Dermis microvascular lymphatic vessel endothelial cell (primary cell): ENCODE measurements around the gene MRPS5. TPM values are rescaled to one million over a fixed set of nuclear protein-coding genes. Genes with fewer than 3 reads are reported as not detected.

ENCODE experiments used
- DNase-seq, 2 donors: peaks; one replicate each; pipeline versions ENCODE4 v3.0.0 to v3.0.0-alpha.2; 2010; ENCODE audit warnings: low read depth in 2 of 2
- total RNA-seq: library from RNA; depleted of rRNA; stranded (reverse); fragments of >200 nt; gene quantifications from 2 replicates; pipeline ENCODE4 v1.2.1, GENCODE V29; 2014

The MRPS5 gene
- total RNA-seq, 1 donor from 2014 or later, result 36.3 TPM

GRCh38 chr2:95091885-95092555 is 29.6 kb downstream of the MRPS5 start:
- DNase-seq, result no peak

GRCh38 chr2:95087379-95087778 is 34.2 kb downstream of the MRPS5 start:
- DNase-seq, result no peak

GRCh38 chr2:95086017-95086416 is 35.6 kb downstream of the MRPS5 start:
- no peak for DNase-seq

- DNase-seq, result no peak
Measured at GRCh38 chr2:95082477-95082876, 39.1 kb downstream of the MRPS5 start.

- no peak for DNase-seq
Measured at GRCh38 chr2:95079199-95079683, 42.4 kb downstream of the MRPS5 start.

- DNase-seq, result no peak
Measured at GRCh38 chr2:95077861-95078603, 43.6 kb downstream of the MRPS5 start.

GRCh38 chr2:95077530-95077825 is 44.1 kb downstream of the MRPS5 start:
- no peak for DNase-seq

GRCh38 chr2:95076705-95077529 is 44.7 kb downstream of the MRPS5 start:
- DNase-seq, result peak in 1 of 2 donors; percentile 55

- DNase-seq, result no peak
Measured at GRCh38 chr2:95075440-95076132, 46.0 kb downstream of the MRPS5 start.

- DNase-seq, result no peak
Measured at GRCh38 chr2:95074663-95075439, 46.8 kb downstream of the MRPS5 start.

- no peak for DNase-seq
Measured at GRCh38 chr2:95073856-95074662, 47.5 kb downstream of the MRPS5 start.

- no peak for DNase-seq
Measured at GRCh38 chr2:95072424-95072823, 49.2 kb downstream of the MRPS5 start.

GRCh38 chr2:95071856-95072255 is 49.8 kb downstream of the MRPS5 start:
- no peak for DNase-seq

GRCh38 chr2:95069465-95069864 is 52.1 kb downstream of the MRPS5 start:
- DNase-seq, result no peak

- no peak for DNase-seq
Measured at GRCh38 chr2:95068256-95068655, 53.4 kb downstream of the MRPS5 start.

- no peak for DNase-seq
Measured at GRCh38 chr2:95063086-95063958, 58.3 kb downstream of the MRPS5 start.

GRCh38 chr2:95062242-95063085 is 59.1 kb downstream of the MRPS5 start:
- DNase-seq, result no peak

- DNase-seq, result no peak
Measured at GRCh38 chr2:95061601-95062183, 59.9 kb downstream of the MRPS5 start.
